Esophagus muscularis mucosa (tissue), 4 donors: Measurements from ENCODE around the gene AK5. TPM values are rescaled to one million over a fixed set of nuclear protein-coding genes. Genes with fewer than 3 reads are reported as not detected.
A peak's percentile ranks its signal among the peaks of the same experiment; 100 is the strongest.

ENCODE experiments used
- DNase-seq: peaks from one replicate; pipeline ENCODE4 v3.0.0-alpha.2; 2017; ENCODE audit errors: extremely low spot score
- H3K27ac ChIP-seq, 4 donors: fragments of 200-600 bp; sonication (generic); replicated peaks in 1 of 4; 1 replicate in 3 of 4; 2 replicates in 1 of 4; pipeline ENCODE4 v1.5.1; 2016 to 2019; ENCODE audit warnings: mild to moderate bottlenecking in 1 of 4
- H3K27me3 ChIP-seq, 4 donors: fragments of 200-600 bp; sonication (generic); one replicate each; pipeline versions ENCODE4 v1.5.1 to v1.6.0; 2016 to 2019
- H3K36me3 ChIP-seq, 4 donors: fragments of 200-600 bp; sonication (generic); one replicate each; pipeline ENCODE4 v1.5.1; 2016 to 2019
- H3K4me1 ChIP-seq, 4 donors: fragments of 200-600 bp; sonication (generic); one replicate each; pipeline ENCODE4 v1.5.1; 2016 to 2019
- H3K4me3 ChIP-seq, 4 donors: fragments of 200-600 bp; sonication (generic); 1 replicate in 2 of 4; 2 replicates in 2 of 4; pipeline ENCODE4 v1.5.1; 2016 to 2019; ENCODE audit warnings: mild to moderate bottlenecking in 4 of 4, moderate library complexity in 1 of 4
- H3K9me3 ChIP-seq, 4 donors: fragments of 200-600 bp; sonication (generic); 1 replicate in 3 of 4; 2 replicates in 1 of 4; pipeline ENCODE4 v1.5.1; 2016 to 2019
- CTCF ChIP-seq, 3 experiments: fragments of 200-600 bp in 2 of 3; fragments of 450-650 bp in 1 of 3; sonication (generic) in 2 of 3; IDR thresholded peaks; one replicate each; pipeline ENCODE4 v1.5.1; 2017 to 2019; ENCODE audit warnings: antibody characterized with exemption in 3 of 3, mild to moderate bottlenecking in 2 of 3, moderate library complexity in 1 of 3
- EP300 ChIP-seq: sonication (generic); formaldehyde crosslinking; IDR thresholded peaks from one replicate; pipeline ENCODE4 v1.6.1; 2017; ENCODE audit warnings: antibody characterized with exemption
- POLR2A ChIP-seq: fragments of 450-650 bp; IDR thresholded peaks from one replicate; pipeline ENCODE4 v1.6.1; 2017; ENCODE audit warnings: antibody characterized with exemption, moderate library complexity, mild to moderate bottlenecking, low read depth
- POLR2AphosphoS5 ChIP-seq, 2 donors: sonication (generic); formaldehyde crosslinking; IDR thresholded peaks; one replicate each; pipeline ENCODE4 v1.6.1; 2017; ENCODE audit warnings: antibody characterized with exemption in 2 of 2
- WGBS: methylation state at CpG from one replicate; pipeline ENCODE4 v1.1.5; 2018; 5-methylcytosine and 5-hydroxymethylcytosine counted together
- intact Hi-C: fragments of 100-400 bp; cut with DNase I; formaldehyde crosslinking; loops from one replicate; pipeline ENCODE4 v1.15.1; 2023
- total RNA-seq, 4 donors: library from RNA; depleted of rRNA; stranded (reverse); fragments of >200 nt; gene quantifications; one replicate each; pipeline versions ENCODE4 v1.1.0 to v1.2.1, GENCODE V29; 2016

Gene AK5
- total RNA-seq, 4 donors from 2014 or later: 0.97 to 2.5 (median 2.0) TPM

DNA sequence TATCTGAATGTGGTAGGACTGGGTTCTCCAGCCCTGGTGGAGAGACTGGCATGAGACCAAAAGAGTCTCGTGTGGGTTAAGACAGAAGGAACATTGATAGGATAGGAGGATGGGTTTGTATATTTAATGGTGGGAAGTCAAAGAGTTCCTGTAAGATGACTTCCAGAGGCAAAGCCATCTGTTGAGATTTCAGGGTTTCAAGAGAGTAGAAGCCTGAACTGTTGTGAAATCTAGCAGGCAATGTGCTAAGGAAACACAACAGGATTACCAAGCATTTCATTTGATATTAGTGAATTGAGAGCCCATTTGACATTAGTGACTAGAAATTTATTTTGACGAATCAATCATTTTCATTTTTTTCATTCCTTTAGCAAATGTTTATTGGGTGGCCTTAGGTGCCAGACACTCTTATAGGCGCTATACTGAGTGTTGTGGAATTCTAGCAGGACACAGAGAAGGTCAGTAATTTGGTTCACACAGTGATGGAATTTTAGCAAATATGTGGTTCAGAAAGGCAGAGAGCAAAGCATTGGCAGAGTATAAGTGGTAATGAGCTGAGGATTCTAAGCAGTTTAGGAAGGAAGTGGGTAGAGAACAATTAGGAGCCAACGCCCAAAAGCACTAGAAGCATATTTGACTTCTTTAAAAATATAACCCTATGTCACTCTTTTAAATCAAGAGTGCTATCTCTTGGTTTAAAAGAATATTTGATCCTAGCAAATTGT, 149.3 kb downstream of the AK5 start:
- no peak for DNase-seq
- Histone ChIP-seq H3K27ac (no peak overlapping the region), H3K4me1 (no peaks in the 10 kb centered on the region), H3K36me3 (no peaks in the 10 kb centered on the region), H3K9me3 (peaks cover 0 to 22% (median 9%) of the 10 kb centered on the region in 4 donors), H3K27me3 (no peaks in the 10 kb centered on the region), H3K4me3 (no peak overlapping the region)
- TF ChIP-seq EP300 (no peak), CTCF (IDR thresholded peaks at IDR 0.05) (no peak), POLR2AphosphoS5 (IDR thresholded peaks at IDR 0.05) (no peak), POLR2A (no peak)
- 72% methylated on average over 4 of the region's 4 CpGs for WGBS
- intact Hi-C loops: no loop called here

DNA sequence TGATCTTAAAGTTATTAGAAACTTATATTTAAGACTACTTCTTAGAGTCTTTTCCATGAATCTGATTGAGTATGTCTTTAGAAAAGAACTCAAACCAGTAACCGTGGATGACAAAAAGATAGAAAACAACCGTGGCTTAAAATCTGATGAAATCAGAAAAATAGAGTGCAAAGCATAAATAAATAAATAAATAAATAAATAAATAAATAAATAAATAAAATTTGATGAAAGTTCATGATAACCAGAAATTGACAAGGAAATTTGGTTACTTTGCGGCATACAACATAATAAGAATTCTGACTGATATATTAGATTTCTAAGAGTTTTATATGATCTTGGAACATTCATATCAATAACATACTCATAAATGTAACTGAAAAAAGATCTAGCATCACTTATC, 152.1 kb downstream of the AK5 start:
- H3K27me3 ChIP-seq: no peaks in the 10 kb centered on the region
- peaks cover 0 to 18% (median 14%) of the 10 kb centered on the region in 4 donors for H3K4me1 ChIP-seq
- DNase-seq: no peak
- TF ChIP-seq POLR2AphosphoS5 (IDR thresholded peaks at IDR 0.05): no peak
- TF ChIP-seq EP300: no peak
- TF ChIP-seq CTCF (IDR thresholded peaks at IDR 0.05): no peak
- no peak for TF ChIP-seq POLR2A
- H3K27ac ChIP-seq: no peak overlapping the region
- no peak overlapping the region for H3K4me3 ChIP-seq
- intact Hi-C loops: no loop called here
- H3K36me3 ChIP-seq: no peaks in the 10 kb centered on the region
- WGBS: 95% methylated on average over 3 of the region's 3 CpGs
- H3K9me3 ChIP-seq: no peaks in the 10 kb centered on the region

GRCh38 chr1:77434967-77435366, 153.1 kb downstream of the AK5 start:
- H3K9me3 ChIP-seq: peaks cover 0 to 1% (median 0%) of the 10 kb centered on the region in 4 donors
- no peak overlapping the region for H3K27ac ChIP-seq
- DNase-seq: no peak
- no peaks in the 10 kb centered on the region for H3K36me3 ChIP-seq
- H3K4me1 ChIP-seq: peaks cover 0 to 18% (median 14%) of the 10 kb centered on the region in 4 donors
- WGBS: 85% methylated on average over 2 of the region's 2 CpGs
- H3K4me3 ChIP-seq: no peak overlapping the region
- no peak for TF ChIP-seq EP300
- TF ChIP-seq CTCF (IDR thresholded peaks at IDR 0.05): no peak
- no peaks in the 10 kb centered on the region for H3K27me3 ChIP-seq
- intact Hi-C loops: no loop called here

- Histone ChIP-seq H3K36me3 (no peaks in the 10 kb centered on the region), H3K9me3 (peaks cover 0 to 19% (median 3%) of the 10 kb centered on the region in 4 donors), H3K4me3 (peak overlapping the region; percentile 4 to 36 (median 18)), H3K27me3 (no peaks in the 10 kb centered on the region), H3K27ac (peak overlapping the region; percentile 1 to 41 (median 26)), H3K4me1 (peaks cover 0 to 18% (median 14%) of the 10 kb centered on the region in 4 donors)
- TF ChIP-seq EP300 (no peak), POLR2A (no peak), POLR2AphosphoS5 (IDR thresholded peaks at IDR 0.05) (no peak), CTCF (IDR thresholded peaks at IDR 0.05) (no peak)
- 35% methylated on average over 4 of the region's 4 CpGs for WGBS
- intact Hi-C loops: no loop called here
- no peak for DNase-seq
Observed at GRCh38 chr1:77438236-77438913, 156.6 kb downstream of the AK5 start.
